Measurements from ENCODE around the gene ADAMTSL1.

Gene ADAMTSL1

DNA sequence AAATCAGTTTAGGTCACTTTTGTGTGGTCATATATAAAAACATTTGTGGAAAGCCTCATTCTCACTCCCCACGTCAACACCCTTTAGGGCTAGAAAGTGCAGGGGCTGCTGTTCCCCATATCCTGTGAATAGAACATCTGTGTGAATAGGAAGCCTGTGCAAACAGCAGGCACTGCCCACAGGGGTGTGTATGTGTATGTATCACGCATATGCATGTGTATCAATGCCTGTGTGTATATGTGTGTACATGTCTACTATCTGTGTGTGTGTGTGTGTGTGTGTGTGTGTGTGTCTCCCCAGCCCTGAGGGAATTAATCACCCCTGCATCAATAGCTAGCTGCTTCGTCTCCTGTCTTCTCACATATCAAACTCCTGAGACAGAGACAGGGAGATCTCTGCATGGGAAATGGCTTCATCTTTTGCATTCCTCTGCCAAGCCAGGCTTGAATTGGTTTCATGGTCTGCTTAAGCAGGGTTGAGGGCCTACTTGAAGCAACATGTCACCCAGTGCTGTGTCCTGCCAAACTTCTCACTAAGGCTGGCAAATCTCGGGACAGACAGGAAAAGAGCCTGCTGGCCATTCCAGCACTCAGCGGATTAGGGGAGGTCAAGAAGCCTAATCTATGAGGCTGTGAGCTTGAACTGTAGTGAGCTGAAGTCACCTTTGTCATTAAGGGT is 265.8 kb downstream of the ADAMTSL1 start:
- DNase-seq (ENCODE audit: low read depth): no peak

DNA sequence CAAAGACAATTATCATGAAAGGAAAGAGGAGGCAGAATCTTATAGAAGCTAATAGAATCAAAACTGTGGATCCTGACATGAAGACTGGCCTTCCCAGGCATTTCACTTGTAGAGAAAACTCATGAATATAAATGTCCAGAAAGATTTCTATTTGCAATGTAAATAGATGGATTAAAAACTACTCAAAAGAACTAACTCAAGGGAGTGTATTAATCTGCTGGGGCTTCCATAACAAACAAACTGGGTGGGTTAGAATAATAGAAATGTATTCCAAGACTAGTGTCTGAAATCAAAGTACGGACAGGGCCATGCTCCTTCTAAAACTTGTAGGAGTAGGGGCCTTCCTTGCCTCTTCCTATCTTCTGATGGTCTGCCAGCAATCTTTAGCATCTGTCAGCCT is 267.4 kb downstream of the ADAMTSL1 start:
- DNase-seq (ENCODE audit: low read depth): no peak

DNA sequence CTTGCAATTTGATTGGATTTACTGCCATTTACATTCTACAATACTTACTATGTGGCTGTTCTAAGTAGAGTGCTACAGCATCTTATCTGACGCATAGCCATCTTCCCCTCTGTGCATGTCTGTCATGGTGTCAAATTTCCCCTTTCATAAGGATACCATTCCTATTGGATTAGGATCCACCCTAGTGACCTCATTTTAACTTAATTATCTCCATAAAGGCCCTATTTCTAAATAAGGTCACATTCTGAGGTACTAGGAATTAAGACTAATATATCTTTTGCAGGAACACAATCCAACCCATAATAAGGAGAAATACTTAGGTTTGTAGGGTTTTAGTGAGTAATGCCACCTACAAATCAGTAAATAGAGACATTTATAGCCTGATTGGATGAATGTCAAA is 268.0 kb downstream of the ADAMTSL1 start:
- no peak for DNase-seq (ENCODE audit: low read depth)

DNA sequence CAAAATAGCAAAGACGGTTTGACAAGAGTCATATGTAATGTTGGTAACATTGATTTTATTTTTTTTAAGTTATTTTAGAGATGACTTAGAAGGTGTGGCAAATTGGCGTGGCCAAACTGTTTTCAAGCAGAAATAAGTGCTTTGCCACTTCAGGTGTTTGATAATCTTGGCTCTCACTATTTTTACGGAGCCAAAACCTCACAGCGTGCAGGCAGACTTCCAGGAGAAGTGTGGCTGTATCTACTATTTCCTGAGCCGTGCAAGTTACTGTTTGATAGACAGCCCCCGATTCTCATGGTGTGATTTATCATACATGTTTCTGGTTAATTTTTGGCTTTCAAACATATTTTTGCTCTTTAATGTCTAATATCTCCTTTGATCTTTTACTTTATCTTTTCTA is 269.5 kb downstream of the ADAMTSL1 start:
- no peak for DNase-seq (ENCODE audit: low read depth)

DNA sequence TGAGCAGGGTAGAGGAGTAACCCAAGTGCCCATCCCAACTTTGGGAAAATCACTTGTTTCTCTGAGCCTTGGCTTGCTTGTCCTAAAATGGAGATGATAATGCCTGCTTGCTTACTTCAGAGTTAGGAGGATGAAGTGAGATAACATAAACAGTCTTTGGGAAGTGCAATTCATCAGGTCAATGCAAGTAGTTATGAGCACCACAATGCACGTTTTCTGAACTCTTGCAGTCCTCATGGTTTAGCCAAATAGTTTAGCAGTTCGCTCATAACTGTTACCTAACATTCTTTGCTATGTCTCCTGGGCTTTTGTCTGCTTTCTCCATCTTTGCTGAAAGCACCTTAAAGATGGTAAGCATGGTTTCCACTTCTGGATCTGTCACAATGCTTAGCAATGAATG is 270.0 kb downstream of the ADAMTSL1 start:
- DNase-seq (ENCODE audit: low read depth): no peak

- DNase-seq (ENCODE audit: low read depth): no peak
Observed at GRCh38 chr9:18745710-18746109, 271.8 kb downstream of the ADAMTSL1 start.

DNA sequence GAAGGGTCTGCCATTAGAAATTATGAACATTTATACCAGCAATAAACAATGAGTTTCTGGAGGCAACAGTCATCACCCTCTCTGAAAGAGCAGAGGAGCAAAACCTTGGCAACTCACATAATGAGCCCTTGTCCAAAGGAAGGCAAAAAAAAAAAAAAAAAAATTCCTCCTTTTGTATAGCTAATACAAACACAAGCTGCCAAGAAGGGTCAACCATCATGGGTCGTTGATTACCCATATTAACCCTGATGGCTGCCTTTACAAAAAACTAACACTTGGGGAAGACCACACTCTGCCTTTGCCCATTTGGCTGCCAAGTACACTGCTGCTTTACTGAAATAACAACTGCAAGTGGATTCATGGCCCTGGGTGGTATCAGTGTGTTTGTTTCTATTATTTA is 272.7 kb downstream of the ADAMTSL1 start:
- DNase-seq (ENCODE audit: low read depth): no peak

DNA sequence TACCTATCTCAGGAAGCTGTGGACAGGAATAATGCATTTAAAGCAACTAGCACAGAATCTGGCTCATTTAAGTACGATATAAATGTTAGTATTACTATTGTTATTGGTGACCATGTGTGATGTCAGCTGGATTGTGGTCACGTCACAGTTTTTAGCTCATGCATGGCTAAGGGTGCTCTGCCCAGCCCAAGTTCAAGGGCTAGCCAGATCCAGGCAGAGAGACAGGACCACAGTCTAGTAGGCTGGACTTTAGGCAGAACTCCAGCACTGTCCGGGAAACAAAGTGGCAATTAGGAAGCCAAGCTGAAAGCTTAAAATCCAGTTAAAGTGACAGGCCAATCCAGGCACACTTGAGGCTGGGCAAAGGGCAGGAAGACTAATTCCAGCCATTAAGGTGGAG is 273.6 kb downstream of the ADAMTSL1 start:
- DNase-seq (ENCODE audit: low read depth): no peak

DNA sequence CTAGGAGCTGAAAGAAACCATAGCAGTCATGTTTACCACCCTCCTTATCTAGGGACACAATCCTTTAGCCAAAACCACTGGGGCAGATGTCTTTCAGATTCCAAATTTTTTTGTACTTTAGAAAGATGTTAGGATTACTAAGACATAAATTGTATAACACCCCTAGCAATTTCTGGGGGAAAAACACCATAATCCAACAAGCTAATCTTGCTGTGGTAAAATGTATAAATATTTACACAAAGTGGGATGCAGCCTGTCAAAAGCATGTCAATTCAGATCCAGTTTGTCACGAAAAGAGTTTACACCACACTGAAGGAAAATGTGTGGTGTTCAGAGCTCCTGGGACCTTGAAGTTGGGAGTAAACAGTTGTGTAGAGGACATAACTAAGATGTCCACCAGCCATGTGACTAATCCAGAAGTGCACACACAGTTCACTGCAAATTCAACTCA is 274.3 kb downstream of the ADAMTSL1 start:
- DNase-seq (ENCODE audit: low read depth): no peak

DNA sequence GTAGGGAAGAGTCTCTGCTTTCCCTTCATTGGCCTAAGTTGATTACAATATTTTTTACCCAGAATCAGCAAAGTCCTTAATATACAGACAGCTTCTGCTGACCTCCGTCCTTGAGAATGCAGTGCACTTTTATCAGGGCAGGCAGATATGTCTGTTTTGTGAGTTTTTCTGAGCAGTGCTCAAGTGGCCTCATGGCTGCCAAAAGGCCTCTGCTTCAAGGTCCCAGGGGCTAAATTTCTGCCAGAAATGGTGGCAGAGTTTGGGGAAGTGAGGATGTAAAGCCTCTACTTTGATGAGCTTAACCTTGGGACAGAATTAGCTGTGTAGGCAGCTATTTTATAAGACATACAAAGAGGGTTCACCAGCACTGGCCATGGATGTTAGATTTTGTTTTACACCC is 275.8 kb downstream of the ADAMTSL1 start:
- no peak for DNase-seq (ENCODE audit: low read depth)

GRCh38 chr9:18753904-18754303 is 280.0 kb downstream of the ADAMTSL1 start:
- DNase-seq (ENCODE audit: low read depth): no peak

- DNase-seq (ENCODE audit: low read depth): no peak
Observed at GRCh38 chr9:18754537-18754936, 280.6 kb downstream of the ADAMTSL1 start.

DNA sequence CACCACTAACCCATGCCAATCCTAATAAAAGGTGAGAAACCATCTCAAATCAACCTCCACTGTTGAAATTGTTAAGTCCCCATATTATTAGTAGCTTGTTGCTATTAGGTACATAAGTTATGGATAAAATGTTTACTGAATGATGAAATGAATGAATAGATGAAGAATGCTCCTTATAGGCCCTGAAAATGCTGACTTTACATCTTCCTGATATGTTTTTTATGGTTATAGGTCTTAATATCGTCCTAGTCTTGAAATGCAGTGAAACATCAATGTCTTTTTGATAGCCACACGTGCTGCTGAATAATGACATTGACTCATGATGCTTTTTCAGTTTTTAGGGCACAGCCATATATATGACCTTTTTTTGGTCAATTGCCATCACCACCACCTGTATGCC is 281.3 kb downstream of the ADAMTSL1 start:
- DNase-seq (ENCODE audit: low read depth): no peak

DNA sequence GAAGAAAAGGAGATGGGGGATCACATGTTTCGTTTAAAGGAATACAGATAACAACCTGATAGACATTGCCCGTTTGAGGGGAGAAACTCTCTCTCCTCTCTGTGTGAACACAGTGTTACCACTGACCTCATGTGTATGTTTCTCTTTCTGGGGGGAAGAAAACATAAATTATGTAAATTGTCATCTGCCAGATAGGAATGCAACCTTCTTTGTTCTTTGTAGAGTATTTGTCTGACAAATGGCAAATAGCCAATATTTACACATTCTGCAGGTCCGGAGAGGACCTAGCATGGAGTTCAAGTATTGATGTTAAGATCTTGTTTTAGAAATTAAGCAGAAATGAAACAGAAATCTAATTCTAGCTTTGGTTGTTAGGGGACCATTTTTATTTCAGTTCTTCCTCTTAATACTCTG is 282.8 kb downstream of the ADAMTSL1 start:
- no peak for DNase-seq (ENCODE audit: low read depth)

DNA sequence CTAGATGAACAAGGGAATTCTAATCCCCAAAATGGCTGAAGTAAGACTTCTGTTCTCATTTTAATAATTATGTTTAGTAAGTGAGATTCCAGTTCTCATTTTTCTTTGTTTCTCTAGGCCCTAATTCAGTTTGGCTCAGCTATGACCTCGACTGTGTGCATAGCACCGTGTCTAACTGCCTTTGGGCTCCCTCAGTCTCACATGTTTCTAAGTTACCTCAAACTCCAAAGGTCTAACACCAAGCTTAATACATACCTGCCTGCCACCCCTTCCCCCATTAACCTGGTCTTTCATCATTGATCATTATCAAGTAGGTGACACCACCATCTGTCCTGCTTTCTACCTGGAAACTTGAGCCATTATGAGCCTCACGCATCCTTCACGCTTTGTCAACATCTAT is 285.9 kb downstream of the ADAMTSL1 start:
- DNase-seq (ENCODE audit: low read depth): no peak

GRCh38 chr9:18761742-18762300 is 287.9 kb downstream of the ADAMTSL1 start:
- DNase-seq (ENCODE audit: low read depth): no peak

GRCh38 chr9:18766989-18767550 is 293.1 kb downstream of the ADAMTSL1 start:
- no peak for DNase-seq (ENCODE audit: low read depth)

DNA sequence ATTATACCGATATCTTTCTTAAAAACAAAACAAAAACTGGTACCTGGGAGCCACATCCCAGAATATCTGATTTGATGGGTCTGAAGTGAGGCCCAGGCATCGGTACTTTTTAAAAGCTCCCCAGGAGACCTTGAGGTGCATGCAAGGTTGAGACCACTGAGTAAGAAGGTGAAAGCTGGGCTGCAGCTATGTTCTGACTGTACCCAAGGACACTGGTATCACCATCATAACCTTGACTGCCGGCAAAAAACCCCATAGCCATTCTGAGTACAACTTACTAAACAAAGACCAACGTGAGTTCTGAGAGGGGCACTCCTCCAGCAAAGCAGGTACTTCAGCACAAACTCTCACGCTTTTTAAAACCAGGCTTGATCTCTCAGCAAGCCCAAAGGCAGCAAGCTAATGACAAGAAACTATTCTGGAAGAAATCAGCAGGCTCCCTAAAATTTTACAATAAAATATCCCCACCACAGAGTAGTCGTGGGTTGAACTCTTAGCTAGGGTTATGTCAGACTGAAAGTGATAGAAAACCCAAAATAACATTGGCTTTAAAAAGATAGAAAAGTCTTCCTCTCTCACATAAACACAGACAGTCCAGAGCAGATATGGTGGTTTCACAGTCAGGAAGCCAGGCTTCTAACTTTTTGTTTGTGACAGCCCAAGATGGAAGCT is 295.1 kb downstream of the ADAMTSL1 start:
- DNase-seq (ENCODE audit: low read depth): no peak

DNA sequence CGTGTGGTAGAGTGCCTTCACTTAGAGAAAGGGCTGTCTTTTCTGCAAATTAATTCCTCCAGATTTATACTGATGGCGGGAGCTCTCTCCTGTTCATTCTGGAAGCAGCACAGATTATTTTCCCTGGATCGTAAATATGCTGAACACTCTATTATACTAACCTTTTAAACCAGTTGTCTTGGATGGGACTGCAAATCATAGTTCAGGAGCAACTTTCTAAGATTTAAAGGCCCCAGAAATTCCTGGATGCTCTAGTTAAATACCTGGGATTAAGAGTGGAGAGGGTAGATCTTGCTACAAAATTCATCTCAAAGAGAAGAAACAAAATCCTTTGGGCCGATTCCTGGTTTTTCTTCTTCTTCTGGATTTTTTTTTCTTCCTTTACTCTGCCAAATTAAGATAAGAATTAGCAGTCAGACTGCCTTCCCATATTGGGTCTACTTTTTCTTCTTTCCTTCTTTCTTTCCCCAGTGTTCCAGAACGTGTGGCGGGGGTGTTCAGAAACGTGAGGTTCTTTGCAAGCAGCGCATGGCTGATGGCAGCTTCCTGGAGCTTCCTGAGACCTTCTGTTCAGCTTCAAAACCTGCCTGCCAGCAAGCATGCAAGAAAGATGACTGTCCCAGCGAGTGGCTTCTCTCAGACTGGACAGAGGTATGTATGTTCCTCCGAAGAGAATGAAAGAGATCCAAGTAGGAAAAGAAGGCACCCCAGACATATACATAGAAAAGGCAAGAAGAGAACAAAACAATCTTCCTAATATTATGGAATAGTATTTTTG is 296.4 kb downstream of the ADAMTSL1 start:
- no peak for DNase-seq (ENCODE audit: low read depth)

DNA sequence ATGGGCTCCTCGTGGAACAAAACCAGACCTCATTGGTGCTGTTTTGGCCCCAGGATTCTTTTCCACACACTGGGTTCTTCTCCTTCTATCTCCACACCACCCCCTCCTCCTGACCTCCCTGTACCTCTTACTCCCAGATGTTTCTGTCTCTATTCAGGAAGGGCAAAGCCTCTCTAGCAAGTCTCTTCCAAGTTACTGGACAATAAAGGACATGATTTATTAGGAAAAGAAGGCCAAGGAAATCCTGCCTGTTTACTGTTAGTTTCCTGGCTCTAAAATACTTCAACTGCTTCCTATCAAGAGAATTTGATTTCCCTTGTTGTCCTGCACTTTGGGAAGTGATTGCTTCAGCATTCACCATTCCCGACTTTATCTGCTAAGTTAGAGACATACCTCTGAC is 297.1 kb downstream of the ADAMTSL1 start:
- DNase-seq (ENCODE audit: low read depth): no peak

- DNase-seq (ENCODE audit: low read depth): no peak
Observed at GRCh38 chr9:18771763-18772162, 297.8 kb downstream of the ADAMTSL1 start.

GRCh38 chr9:18775241-18775640 is 301.3 kb downstream of the ADAMTSL1 start:
- no peak for DNase-seq (ENCODE audit: low read depth)
